K562 treated with DMSO at 1 percent for 48 hours (cell line): Measurements from ENCODE around the gene MINDY4. TPM values are rescaled to one million over a fixed set of nuclear protein-coding genes. Genes with fewer than 3 reads are reported as not detected.

Source experiments
- total RNA-seq: library from RNA; unstranded; fragments of 300-600 nt; gene quantifications from 2 replicates; pipeline ENCODE4 v1.2.3, GENCODE V29; 2022; ENCODE audit warnings: low replicate concordance; ENCODE audit errors: extremely low read depth

Gene MINDY4
- total RNA-seq, result not detected in 2 replicates

GRCh38 chr7:30771174-30771879 lies at the start of gene MINDY4:
Gene MINDY4 (plus strand): TSS chr7:30771417. CDS start chr7:30771494, 77 bp downstream.

GRCh38 chr7:30751696-30752273 lies 19.4 kb upstream of the MINDY4 start, which contains the start of gene INMT:
Gene INMT (plus strand): TSS chr7:30752135. CDS start chr7:30752151, 16 bp downstream.

GRCh38 chr7:30911561-30911969 lies 140.3 kb downstream of the MINDY4 start, which contains the start of gene AQP1:
Gene AQP1 (plus strand): TSS chr7:30911853. CDS start chr7:30911910, 57 bp downstream.

Other genes starting within 250 kb of the MINDY4 start
- gene GARS1, start 176.5 kb upstream of the MINDY4 start, total RNA-seq, result 145 and 971 TPM in 2 replicates
- gene CRHR2, start 89.0 kb upstream of the MINDY4 start, total RNA-seq, result not detected in 2 replicates
- gene INMT, start 19.3 kb upstream of the MINDY4 start, total RNA-seq, result not detected in 2 replicates
- gene AQP1, start 140.4 kb downstream of the MINDY4 start, total RNA-seq, result not detected in 2 replicates
- gene GHRHR, start 192.5 kb downstream of the MINDY4 start, total RNA-seq, result not detected in 2 replicates